Memory B cell (primary cell): ENCODE data around the gene HFE.
A peak's percentile ranks its signal among the peaks of the same experiment; 100 is the strongest.
"Not testable (repeated sequence)": the region's sequence is repeated elsewhere in the genome, so short reads cannot be mapped to it uniquely, and the experiment has no call there.

Source experiments
- ATAC-seq: fragments of 150-1000 bp; cut with Tn5 transposase; 2 replicates; pipeline ENCODE4 v1.10.0; 2021; ENCODE audit warnings: low read depth, mild to moderate bottlenecking, moderate library complexity
- DNase-seq, 2 donors: peaks; one replicate each; pipeline ENCODE4 v3.0.0; 2022; ENCODE audit warnings: low spot score in 2 of 2
- H3K27ac Mint-ChIP-seq: one replicate; pipeline ENCODE4 v1.8.0; 2022; ENCODE audit warnings: mild to moderate bottlenecking, moderate library complexity, mixed read lengths
- H3K27me3 Mint-ChIP-seq: one replicate; pipeline ENCODE4 v1.8.0; 2022; ENCODE audit warnings: mixed read lengths
- H3K36me3 Mint-ChIP-seq: one replicate; pipeline ENCODE4 v1.8.0; 2022; ENCODE audit warnings: mild to moderate bottlenecking, mixed read lengths
- H3K4me1 Mint-ChIP-seq: one replicate; pipeline ENCODE4 v1.8.0; 2022; ENCODE audit warnings: mixed read lengths
- H3K4me3 Mint-ChIP-seq: one replicate; pipeline ENCODE4 v1.8.0; 2022; ENCODE audit warnings: mild to moderate bottlenecking, moderate library complexity, mixed read lengths
- H3K9me3 Mint-ChIP-seq: one replicate; pipeline ENCODE4 v1.8.0; 2022; ENCODE audit warnings: mixed read lengths

Gene HFE

DNA sequence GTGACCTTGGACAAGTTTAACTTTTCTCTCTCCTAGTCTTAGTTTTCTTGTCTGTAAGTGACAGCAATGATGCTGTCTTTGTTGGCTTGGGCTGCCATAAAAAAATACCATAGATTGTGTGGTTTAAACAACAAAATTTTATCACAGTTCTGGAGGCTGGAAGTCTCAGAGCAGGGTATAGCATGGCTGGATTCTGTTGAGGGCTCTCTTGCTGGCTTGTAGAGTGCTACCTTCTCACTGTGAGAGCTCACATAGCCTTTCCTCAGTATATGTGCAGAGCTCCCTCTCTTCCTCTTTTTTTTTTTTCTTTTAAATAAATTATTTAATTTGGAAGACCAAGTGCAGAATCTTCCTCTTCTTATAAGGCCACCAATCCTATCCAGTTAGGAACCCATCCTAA, 26.3 kb downstream of the HFE start:
- DNase-seq (no peak), ATAC-seq (no peak)
- Mint-ChIP-seq H3K27ac (peak overlapping the region; percentile 25), H3K9me3 (no peaks in the 10 kb centered on the region), H3K4me1 (no peaks in the 10 kb centered on the region), H3K4me3 (no peak overlapping the region), H3K36me3 (no peaks in the 10 kb centered on the region), H3K27me3 (no peaks in the 10 kb centered on the region)

GRCh38 chr6:26115226-26115625, 28.0 kb downstream of the HFE start:
- ATAC-seq = no peak
- Mint-ChIP-seq H3K4me1 (no peaks in the 10 kb centered on the region), H3K9me3 (no peaks in the 10 kb centered on the region), H3K4me3 (no peak overlapping the region), H3K36me3 (no peaks in the 10 kb centered on the region), H3K27ac (no peak overlapping the region), H3K27me3 (no peaks in the 10 kb centered on the region)
- DNase-seq = no peak

- DNase-seq (no peak), ATAC-seq (no peak)
- no peaks in the 10 kb centered on the region for H3K9me3 Mint-ChIP-seq
- H3K4me1 Mint-ChIP-seq = peaks cover under 1% of the 10 kb centered on the region
- H3K36me3 Mint-ChIP-seq = no peaks in the 10 kb centered on the region
- no peak overlapping the region for H3K4me3 Mint-ChIP-seq
- no peaks in the 10 kb centered on the region for H3K27me3 Mint-ChIP-seq
- no peak overlapping the region for H3K27ac Mint-ChIP-seq
Observed at GRCh38 chr6:26116267-26116666, 29.0 kb downstream of the HFE start.

DNA sequence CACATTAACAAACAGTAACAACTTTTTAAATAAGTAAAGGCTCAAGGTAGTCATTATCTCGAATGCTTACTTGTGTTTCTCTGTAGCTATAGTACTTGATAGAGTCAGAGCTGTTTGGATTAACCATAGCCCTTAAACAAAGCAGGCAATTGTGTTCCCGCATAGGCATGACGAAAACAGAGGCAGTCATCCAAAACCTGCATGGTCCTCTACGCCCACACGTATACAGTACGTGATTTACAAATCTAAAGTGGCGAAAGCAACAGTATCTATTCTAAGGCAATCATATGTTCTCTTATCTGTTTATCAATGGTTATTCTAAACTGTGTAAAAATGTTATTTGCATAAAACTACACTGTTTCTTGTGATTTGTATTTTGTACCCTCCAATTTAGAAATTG, 31.8 kb downstream of the HFE start:
- H3K4me1 Mint-ChIP-seq = peaks cover 10% of the 10 kb centered on the region
- H3K9me3 Mint-ChIP-seq = peaks cover 3% of the 10 kb centered on the region
- H3K36me3 Mint-ChIP-seq = peaks cover 3% of the 10 kb centered on the region
- DNase-seq (no peak), ATAC-seq (no peak)
- H3K4me3 Mint-ChIP-seq = no peak overlapping the region
- H3K27me3 Mint-ChIP-seq = no peaks in the 10 kb centered on the region
- H3K27ac Mint-ChIP-seq = no peak overlapping the region

- H3K27me3 Mint-ChIP-seq, H3K4me1 Mint-ChIP-seq, H3K9me3 Mint-ChIP-seq, ATAC-seq, H3K36me3 Mint-ChIP-seq, H3K27ac Mint-ChIP-seq, DNase-seq, H3K4me3 Mint-ChIP-seq: not testable (repeated sequence)
Observed at GRCh38 chr6:26120115-26120514, 32.9 kb downstream of the HFE start.

- H3K36me3 Mint-ChIP-seq = peaks cover 12% of the 10 kb centered on the region
- no peak overlapping the region for H3K4me3 Mint-ChIP-seq
- peaks cover 3% of the 10 kb centered on the region for H3K9me3 Mint-ChIP-seq
- peaks cover 10% of the 10 kb centered on the region for H3K4me1 Mint-ChIP-seq
- ATAC-seq (no peak), DNase-seq (no peak)
- H3K27me3 Mint-ChIP-seq = no peaks in the 10 kb centered on the region
- no peak overlapping the region for H3K27ac Mint-ChIP-seq
Observed at GRCh38 chr6:26120807-26121140, 33.5 kb downstream of the HFE start.

GRCh38 chr6:26121141-26122004, 34.1 kb downstream of the HFE start:
- peaks cover 10% of the 10 kb centered on the region for H3K4me1 Mint-ChIP-seq
- peaks cover 14% of the 10 kb centered on the region for H3K36me3 Mint-ChIP-seq
- no peaks in the 10 kb centered on the region for H3K27me3 Mint-ChIP-seq
- H3K27ac Mint-ChIP-seq = peak overlapping the region; percentile 72
- ATAC-seq (no peak), DNase-seq (no peak)
- peaks cover 3% of the 10 kb centered on the region for H3K9me3 Mint-ChIP-seq
- H3K4me3 Mint-ChIP-seq = peak overlapping the region; percentile 17

DNA sequence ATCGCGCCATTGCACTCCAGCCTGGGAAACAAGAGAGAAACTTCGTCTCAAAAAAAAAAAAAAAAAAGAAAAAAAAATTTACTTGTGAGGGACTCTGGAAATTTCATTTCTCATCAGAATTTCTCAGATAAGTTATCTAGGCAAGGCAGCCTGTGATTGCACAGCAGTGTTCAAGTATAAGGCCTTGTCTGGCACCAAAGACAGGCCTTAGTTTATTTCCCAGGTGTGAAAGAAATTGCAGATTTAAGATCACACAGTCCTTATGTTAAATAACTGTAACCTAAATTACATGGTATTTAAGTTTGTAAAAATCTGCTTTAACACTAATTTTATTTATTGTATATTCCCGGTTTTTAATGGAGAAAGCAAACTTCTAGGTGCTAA, 34.8 kb downstream of the HFE start:
- ATAC-seq = no peak
- Mint-ChIP-seq H3K27ac (peak overlapping the region; percentile 99), H3K4me3 (peak overlapping the region; percentile 97), H3K4me1 (peaks cover 16% of the 10 kb centered on the region), H3K27me3 (no peaks in the 10 kb centered on the region), H3K36me3 (peaks cover 19% of the 10 kb centered on the region), H3K9me3 (peaks cover 3% of the 10 kb centered on the region)
- no peak for DNase-seq

- no peaks in the 10 kb centered on the region for H3K27me3 Mint-ChIP-seq
- H3K4me1 Mint-ChIP-seq = peaks cover 19% of the 10 kb centered on the region
- peak overlapping the region; percentile 99 for H3K27ac Mint-ChIP-seq
- peaks cover 22% of the 10 kb centered on the region for H3K36me3 Mint-ChIP-seq
- ATAC-seq = no peak
- no peak for DNase-seq
- H3K9me3 Mint-ChIP-seq = peaks cover 3% of the 10 kb centered on the region
- peak overlapping the region; percentile 97 for H3K4me3 Mint-ChIP-seq
Observed at GRCh38 chr6:26122402-26122792, 35.2 kb downstream of the HFE start.

- DNase-seq (peak; percentile 80 to 89), ATAC-seq (peak; percentile 65)
- Mint-ChIP-seq H3K36me3 (peaks cover 25% of the 10 kb centered on the region), H3K9me3 (peaks cover 3% of the 10 kb centered on the region), H3K4me3 (peak overlapping the region; percentile 97), H3K27ac (peak overlapping the region; percentile 99), H3K4me1 (peaks cover 24% of the 10 kb centered on the region), H3K27me3 (no peaks in the 10 kb centered on the region)
Observed at GRCh38 chr6:26122793-26123674, 35.8 kb downstream of the HFE start.

DNA sequence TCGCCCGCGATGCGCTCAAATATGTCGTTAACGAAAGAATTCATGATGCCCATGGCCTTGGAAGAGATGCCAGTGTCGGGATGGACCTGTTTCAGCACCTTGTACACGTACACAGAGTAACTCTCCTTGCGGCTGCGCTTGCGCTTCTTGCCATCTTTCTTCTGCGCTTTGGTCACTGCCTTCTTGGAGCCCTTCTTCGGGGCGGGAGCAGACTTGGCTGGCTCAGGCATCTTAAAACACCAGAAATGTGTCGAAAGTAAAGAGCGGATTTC, 36.4 kb downstream of the HFE start:
- H3K9me3 Mint-ChIP-seq = peaks cover 3% of the 10 kb centered on the region
- peak overlapping the region; percentile 99 for H3K27ac Mint-ChIP-seq
- peaks cover 29% of the 10 kb centered on the region for H3K4me1 Mint-ChIP-seq
- H3K27me3 Mint-ChIP-seq = no peaks in the 10 kb centered on the region
- ATAC-seq (no peak), DNase-seq (peak in 1 of 2 donors; percentile 84)
- H3K36me3 Mint-ChIP-seq = peaks cover 30% of the 10 kb centered on the region
- peak overlapping the region; percentile 97 for H3K4me3 Mint-ChIP-seq

- peak; percentile 76 for ATAC-seq
- Mint-ChIP-seq H3K9me3 (peaks cover 3% of the 10 kb centered on the region), H3K4me1 (peaks cover 29% of the 10 kb centered on the region), H3K27me3 (no peaks in the 10 kb centered on the region), H3K27ac (peak overlapping the region; percentile 99), H3K36me3 (peaks cover 30% of the 10 kb centered on the region), H3K4me3 (peak overlapping the region; percentile 97)
- peak; percentile 76 to 94 for DNase-seq
Observed at GRCh38 chr6:26123947-26124780, 36.9 kb downstream of the HFE start.

- H3K9me3 Mint-ChIP-seq = peaks cover 3% of the 10 kb centered on the region
- no peak for ATAC-seq
- peaks cover 31% of the 10 kb centered on the region for H3K4me1 Mint-ChIP-seq
- H3K4me3 Mint-ChIP-seq = peak overlapping the region; percentile 97
- peak overlapping the region; percentile 99 for H3K27ac Mint-ChIP-seq
- H3K36me3 Mint-ChIP-seq = peaks cover 33% of the 10 kb centered on the region
- no peaks in the 10 kb centered on the region for H3K27me3 Mint-ChIP-seq
- no peak for DNase-seq
Observed at GRCh38 chr6:26124781-26125685, 37.8 kb downstream of the HFE start.
